Measurements from ENCODE around the gene NKAPL. TPM values are rescaled to one million over a fixed set of nuclear protein-coding genes. Genes with fewer than 3 reads are reported as not detected.

NKAPL gene
- total RNA-seq, 1 donor from 2014 or later = not detected

DNA sequence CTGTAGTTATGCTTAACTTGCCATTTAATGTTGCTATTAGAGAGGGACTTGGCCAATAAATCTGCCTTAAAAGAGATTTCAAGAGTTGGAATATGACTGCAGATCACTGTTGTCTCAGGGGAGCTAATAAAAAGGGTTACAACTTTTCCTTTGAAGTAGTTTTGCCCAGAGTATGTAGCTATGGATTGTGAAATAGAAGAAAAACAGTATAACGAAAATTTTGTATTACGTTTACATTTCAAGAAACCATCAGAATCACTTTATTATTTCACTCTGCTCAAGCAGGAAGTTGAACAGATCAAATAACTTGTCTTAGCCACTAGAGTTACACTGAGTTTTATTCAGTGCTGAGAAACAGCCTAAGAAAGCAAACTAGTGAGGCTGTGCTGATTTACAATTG, 4.8 kb downstream of the NKAPL start:
- no peaks in the 10 kb centered on the region for H3K9me3 Mint-ChIP-seq
- no peak overlapping the region for H3K4me3 Mint-ChIP-seq
- TF ChIP-seq EZH2phosphoT487 (IDR thresholded peaks at IDR 0.05) = no peak
- no peak for TF ChIP-seq EZH2 (IDR thresholded peaks at IDR 0.05)
- TF ChIP-seq, protein P1, sequence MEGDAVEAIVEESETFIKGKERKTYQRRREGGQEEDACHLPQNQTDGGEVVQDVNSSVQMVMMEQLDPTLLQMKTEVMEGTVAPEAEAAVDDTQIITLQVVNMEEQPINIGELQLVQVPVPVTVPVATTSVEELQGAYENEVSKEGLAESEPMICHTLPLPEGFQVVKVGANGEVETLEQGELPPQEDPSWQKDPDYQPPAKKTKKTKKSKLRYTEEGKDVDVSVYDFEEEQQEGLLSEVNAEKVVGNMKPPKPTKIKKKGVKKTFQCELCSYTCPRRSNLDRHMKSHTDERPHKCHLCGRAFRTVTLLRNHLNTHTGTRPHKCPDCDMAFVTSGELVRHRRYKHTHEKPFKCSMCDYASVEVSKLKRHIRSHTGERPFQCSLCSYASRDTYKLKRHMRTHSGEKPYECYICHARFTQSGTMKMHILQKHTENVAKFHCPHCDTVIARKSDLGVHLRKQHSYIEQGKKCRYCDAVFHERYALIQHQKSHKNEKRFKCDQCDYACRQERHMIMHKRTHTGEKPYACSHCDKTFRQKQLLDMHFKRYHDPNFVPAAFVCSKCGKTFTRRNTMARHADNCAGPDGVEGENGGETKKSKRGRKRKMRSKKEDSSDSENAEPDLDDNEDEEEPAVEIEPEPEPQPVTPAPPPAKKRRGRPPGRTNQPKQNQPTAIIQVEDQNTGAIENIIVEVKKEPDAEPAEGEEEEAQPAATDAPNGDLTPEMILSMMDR (IDR thresholded peaks at IDR 0.05) = no peak
- Histone ChIP-seq H3K9me3 (ENCODE audit: low read depth) (no peaks in the 10 kb centered on the region), H3K9ac (no peak overlapping the region), H3K36me3 (no peaks in the 10 kb centered on the region), H4K20me1 (ENCODE audit: low read depth) (no peaks in the 10 kb centered on the region), H3F3A (ENCODE audit: low read depth) (peaks cover 9% of the 10 kb centered on the region), H3K27me3 (peaks cover 36% of the 10 kb centered on the region), H2AFZ (replicated peaks) (no peak overlapping the region), H3K79me2 (ENCODE audit: low read depth) (peaks cover 18% of the 10 kb centered on the region), H3K27ac (no peak overlapping the region), H3K4me3 (no peak overlapping the region), H3K4me1 (peaks cover 22% of the 10 kb centered on the region), H3K4me2 (no peak overlapping the region)
- no peaks in the 10 kb centered on the region for H3K4me1 Mint-ChIP-seq
- no peak overlapping the region for H3K27ac Mint-ChIP-seq
- no peaks in the 10 kb centered on the region for H3K27me3 Mint-ChIP-seq (ENCODE audit: insufficient read depth, low read depth)
- DNase-seq (ENCODE audit: low spot score) = no peak
- H3K36me3 Mint-ChIP-seq = no peaks in the 10 kb centered on the region

DNA sequence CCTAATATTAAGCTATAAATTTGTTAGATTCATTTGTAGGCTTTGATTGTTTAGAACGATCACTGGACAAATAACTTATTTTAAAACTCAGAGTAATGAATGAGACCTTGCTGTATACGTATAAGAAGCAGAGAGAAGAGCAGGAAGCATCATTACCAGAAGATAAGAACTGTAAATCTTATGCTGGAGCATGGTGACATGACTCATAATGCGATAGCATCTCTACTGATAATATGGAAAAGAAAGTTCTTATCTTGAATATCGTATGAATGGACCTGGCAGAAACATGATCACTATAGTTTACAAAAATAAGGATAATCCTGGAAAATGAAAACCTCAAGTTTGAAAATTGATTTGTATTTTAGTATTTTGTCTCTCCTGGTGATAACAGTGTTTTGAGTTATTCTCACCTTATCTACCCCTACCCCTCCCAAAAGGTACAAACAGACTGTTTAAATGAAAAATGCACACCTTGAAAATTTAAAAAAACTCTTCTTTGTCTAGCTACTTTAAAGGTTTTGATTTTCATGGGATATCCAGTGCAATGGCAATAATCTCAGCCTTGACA, 5.8 kb downstream of the NKAPL start:
- H3K79me2 ChIP-seq (ENCODE audit: low read depth) = peaks cover 27% of the 10 kb centered on the region
- no peak overlapping the region for H2AFZ ChIP-seq (replicated peaks)
- H3K9me3 ChIP-seq (ENCODE audit: low read depth) = no peaks in the 10 kb centered on the region
- no peak overlapping the region for H3K4me2 ChIP-seq
- no peak overlapping the region for H3K4me3 Mint-ChIP-seq
- no peak overlapping the region for H3K9ac ChIP-seq
- peaks cover 5% of the 10 kb centered on the region for H3F3A ChIP-seq (ENCODE audit: low read depth)
- peaks cover 34% of the 10 kb centered on the region for H3K27me3 ChIP-seq
- no peaks in the 10 kb centered on the region for H4K20me1 ChIP-seq (ENCODE audit: low read depth)
- H3K4me3 ChIP-seq = no peak overlapping the region
- peaks cover 22% of the 10 kb centered on the region for H3K4me1 ChIP-seq
- peaks cover 2% of the 10 kb centered on the region for H3K4me1 Mint-ChIP-seq
- no peaks in the 10 kb centered on the region for H3K36me3 ChIP-seq
- H3K27ac Mint-ChIP-seq = no peak overlapping the region
- H3K27me3 Mint-ChIP-seq (ENCODE audit: insufficient read depth, low read depth) = no peaks in the 10 kb centered on the region
- no peak for TF ChIP-seq EZH2phosphoT487 (IDR thresholded peaks at IDR 0.05)
- no peak for TF ChIP-seq EZH2 (IDR thresholded peaks at IDR 0.05)
- TF ChIP-seq, protein P1 (IDR thresholded peaks at IDR 0.05) = no peak
- no peak overlapping the region for H3K27ac ChIP-seq
- no peak for DNase-seq (ENCODE audit: low spot score)
- H3K9me3 Mint-ChIP-seq = no peaks in the 10 kb centered on the region
- H3K36me3 Mint-ChIP-seq = no peaks in the 10 kb centered on the region

DNA sequence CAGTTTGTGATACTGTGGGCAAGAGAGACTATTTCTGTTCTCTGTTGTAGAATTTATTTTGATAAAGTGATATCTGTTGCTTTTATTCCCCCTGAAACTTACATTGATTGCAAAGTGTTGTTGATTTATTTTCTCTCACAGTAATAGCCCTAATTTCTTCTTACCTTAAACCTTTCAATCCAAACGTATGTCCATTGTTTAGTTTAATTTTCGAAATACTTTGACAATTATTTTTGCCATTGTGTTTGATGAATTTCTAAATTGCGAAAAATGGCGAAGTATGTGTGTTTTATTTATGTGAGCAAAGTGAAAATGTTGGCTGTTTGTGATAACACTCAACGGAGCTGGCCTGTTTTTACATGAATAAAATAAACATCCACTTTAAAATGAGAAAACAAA, 7.5 kb downstream of the NKAPL start:
- H3K27ac Mint-ChIP-seq = no peak overlapping the region
- H3K4me3 Mint-ChIP-seq = no peak overlapping the region
- peaks cover 2% of the 10 kb centered on the region for H3K4me1 Mint-ChIP-seq
- Histone ChIP-seq H3K27ac (no peak overlapping the region), H4K20me1 (ENCODE audit: low read depth) (no peaks in the 10 kb centered on the region), H3K27me3 (peaks cover 28% of the 10 kb centered on the region), H3K9ac (peak overlapping the region; percentile 80), H3K9me3 (ENCODE audit: low read depth) (no peaks in the 10 kb centered on the region), H3K4me3 (peak overlapping the region; percentile 70), H3F3A (ENCODE audit: low read depth) (no peaks in the 10 kb centered on the region), H3K36me3 (no peaks in the 10 kb centered on the region), H3K79me2 (ENCODE audit: low read depth) (peaks cover 43% of the 10 kb centered on the region), H3K4me2 (peak overlapping the region; percentile 89), H3K4me1 (peaks cover 14% of the 10 kb centered on the region), H2AFZ (replicated peaks) (peak overlapping the region; percentile 80)
- peaks cover 2% of the 10 kb centered on the region for H3K27me3 Mint-ChIP-seq (ENCODE audit: insufficient read depth, low read depth)
- DNase-seq (ENCODE audit: low spot score) = no peak
- no peaks in the 10 kb centered on the region for H3K36me3 Mint-ChIP-seq
- TF ChIP-seq EZH2phosphoT487 (IDR thresholded peaks at IDR 0.05) = no peak
- TF ChIP-seq EZH2 (IDR thresholded peaks at IDR 0.05) = no peak
- TF ChIP-seq, protein P1 (IDR thresholded peaks at IDR 0.05) = no peak
- H3K9me3 Mint-ChIP-seq = no peaks in the 10 kb centered on the region
